ENCODE results near the gene SKP1.
"Not testable (repeated sequence)": the region's sequence is repeated elsewhere in the genome, so short reads cannot be mapped to it uniquely, and the experiment has no call there.

SKP1 gene

DNA sequence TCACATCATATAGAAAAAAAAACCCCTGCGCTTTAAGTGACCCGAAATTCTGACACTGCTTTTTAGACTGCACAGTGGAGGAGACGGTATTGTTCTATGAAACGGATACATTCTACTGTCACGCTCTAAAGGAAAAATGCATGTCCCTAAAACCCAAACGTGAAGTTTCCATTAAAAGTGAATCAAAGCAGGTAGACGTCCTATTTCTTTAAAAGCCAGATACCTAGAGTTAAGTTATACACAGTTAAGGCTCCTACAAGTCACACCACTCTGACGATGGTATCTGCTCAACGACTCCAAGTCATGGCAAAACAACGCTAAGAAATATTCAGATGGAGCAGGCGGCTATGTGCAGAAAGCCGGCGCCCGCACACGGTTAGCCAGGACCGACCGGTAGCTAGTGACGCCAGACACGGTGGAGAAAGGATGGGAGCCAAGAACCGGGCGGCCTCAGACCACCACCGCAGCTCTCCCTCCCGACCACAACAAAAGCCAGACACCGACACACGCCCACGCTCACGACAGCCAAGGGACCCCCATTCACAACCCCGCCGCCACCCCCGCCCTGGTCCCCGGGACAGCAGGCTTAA lies 734 bp downstream of the SKP1 start:
- DNase-seq: no peak

- peak; percentile 62 for DNase-seq
Observed at GRCh38 chr5:134174841-134175839, 1.6 kb downstream of the SKP1 start.

DNA sequence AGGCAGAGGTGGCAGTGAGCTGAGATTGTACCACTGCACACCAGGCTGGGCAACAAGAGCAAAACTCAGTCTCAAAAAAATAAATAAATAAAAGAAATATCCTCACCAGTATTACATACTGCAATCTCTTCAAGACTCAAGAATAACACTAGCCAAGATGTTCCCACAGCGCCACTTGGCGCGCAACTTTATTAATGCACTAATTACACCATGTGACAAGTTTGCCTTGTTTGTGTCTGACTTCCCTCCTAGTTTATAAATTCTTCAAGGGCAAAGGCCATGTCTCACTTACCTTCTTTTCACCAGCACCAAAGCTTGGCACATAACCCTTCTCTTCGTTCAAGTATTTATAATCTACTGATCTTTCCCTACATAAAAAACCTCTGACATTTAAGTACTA lies 4.8 kb downstream of the SKP1 start:
- no peak for DNase-seq

- DNase-seq: no peak
Observed at GRCh38 chr5:134162592-134162991, 14.2 kb downstream of the SKP1 start.

GRCh38 chr5:134161513-134162395 lies 15.0 kb downstream of the SKP1 start:
- DNase-seq: no peak

- DNase-seq: no peak
Observed at GRCh38 chr5:134153657-134154056, 23.1 kb downstream of the SKP1 start.

- DNase-seq: no peak
Observed at GRCh38 chr5:134153241-134153640, 23.5 kb downstream of the SKP1 start.

GRCh38 chr5:134152173-134152832 lies 24.4 kb downstream of the SKP1 start:
- DNase-seq: not testable (repeated sequence)

GRCh38 chr5:134151723-134152122 lies 25.0 kb downstream of the SKP1 start:
- no peak for DNase-seq

GRCh38 chr5:134149571-134150303 lies 27.0 kb downstream of the SKP1 start:
- no peak for DNase-seq

GRCh38 chr5:134148986-134149539 lies 27.7 kb downstream of the SKP1 start:
- no peak for DNase-seq

- DNase-seq: no peak
Observed at GRCh38 chr5:134148316-134148715, 28.4 kb downstream of the SKP1 start.

DNA sequence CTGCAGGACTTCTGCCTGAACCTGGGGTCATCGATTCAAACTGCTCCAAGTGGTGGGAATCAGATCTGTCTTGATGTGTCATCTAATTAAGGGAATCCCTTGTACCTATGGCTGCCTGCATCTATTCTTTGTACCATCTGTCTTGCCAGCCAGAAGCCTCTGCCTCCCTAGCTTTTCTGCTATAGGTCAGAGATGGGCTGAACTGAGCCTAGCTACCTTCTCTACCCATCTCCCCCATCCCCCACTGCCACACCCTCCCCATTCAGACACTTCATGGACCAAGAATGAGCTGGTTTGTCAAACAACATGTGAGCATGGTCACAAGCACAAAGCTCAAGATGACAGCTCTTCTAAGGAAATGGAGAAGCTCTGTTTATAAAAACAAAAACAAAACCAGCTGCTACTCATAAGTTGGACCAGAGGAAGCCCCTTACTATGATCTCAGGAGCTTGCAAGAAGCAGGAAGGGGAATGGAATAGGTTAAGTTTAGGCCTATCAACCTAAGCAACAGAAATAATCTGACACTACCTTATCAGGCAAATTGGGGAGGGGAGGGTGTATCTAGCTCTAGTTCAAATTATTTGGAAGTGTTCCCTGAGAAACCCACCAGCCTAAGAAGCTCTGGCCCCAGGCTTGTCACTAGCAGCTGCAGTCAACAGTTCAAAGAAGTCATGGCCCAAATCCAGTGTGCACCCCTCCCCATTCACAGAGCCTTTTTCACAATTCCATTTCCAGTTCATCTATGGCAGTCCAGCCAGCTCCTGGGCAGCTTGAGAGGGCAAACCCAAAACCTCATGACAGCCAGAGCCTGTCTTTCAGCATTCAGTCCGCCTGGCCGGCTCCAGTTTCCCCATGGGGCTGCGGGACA lies 29.9 kb downstream of the SKP1 start:
- no peak for DNase-seq

DNA sequence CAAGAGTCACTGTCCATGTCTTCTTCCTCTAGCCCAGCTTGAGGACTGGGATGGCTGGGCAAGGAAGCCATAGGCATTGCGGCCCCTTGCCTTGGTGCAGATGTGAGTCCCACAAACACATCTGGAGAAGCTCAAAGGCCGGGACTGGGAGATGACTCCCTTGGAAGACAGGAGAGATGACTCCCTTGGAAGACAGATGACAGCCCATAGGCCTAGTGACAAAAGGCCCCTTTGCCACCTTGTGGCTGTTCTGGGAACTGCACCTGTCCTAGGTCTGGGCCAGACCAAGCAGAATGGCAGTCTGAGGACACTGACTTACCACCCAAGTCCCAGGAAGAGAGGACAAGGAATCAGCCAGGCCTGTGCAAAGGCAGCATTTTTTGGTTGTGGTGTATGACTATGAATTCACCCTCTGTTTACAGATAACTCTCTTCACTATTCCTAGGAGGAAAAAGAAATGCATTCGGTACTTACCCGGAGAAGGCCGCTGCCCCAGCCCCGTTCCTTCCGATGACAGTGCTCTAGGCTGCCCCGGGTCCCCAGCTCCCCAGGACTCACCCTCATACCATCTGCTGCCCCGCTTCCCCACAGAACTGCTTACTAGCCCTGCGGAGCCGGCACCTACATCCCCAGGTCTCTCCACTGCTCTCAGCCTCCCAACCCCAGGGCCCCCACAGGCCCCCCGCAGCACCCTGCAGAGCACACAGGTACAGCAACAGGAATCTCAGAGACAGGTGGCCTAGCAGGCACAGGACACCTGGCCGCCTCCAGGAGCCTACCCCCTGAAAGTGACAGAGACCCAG lies 30.8 kb downstream of the SKP1 start:
- no peak for DNase-seq

DNA sequence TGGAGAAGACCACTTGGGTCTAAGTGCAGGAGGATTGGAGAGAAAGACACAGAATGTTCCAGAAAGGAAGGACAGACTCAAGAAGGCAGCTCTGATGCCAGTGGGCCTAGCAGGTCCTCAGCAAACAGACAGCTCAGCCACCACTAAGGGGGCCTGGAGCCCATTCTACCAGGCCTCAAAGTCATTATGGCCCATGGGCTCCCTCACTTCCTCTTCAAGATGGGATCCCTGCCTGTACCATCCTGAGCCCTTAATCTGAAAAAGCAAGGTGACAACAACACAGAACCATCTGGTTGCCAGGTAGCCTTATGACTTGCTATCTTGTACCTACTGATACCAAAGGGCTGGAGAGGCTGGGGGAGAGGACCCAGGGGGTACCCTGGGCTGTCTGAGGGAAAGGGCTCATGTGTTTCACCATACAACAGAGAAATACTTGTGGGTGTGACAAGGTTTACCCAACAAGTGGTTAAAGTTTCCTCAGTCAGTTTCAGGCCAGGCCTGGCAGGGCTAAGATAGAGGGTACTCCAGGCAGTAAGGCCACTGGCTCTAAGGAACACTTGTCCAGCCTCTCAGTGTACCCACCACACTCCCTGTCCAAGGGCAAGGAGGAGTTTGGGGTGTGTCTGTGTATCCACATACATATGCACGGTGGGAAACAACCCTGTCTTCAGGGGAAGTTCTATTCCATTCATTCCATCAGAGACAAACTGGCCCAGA lies 31.6 kb downstream of the SKP1 start:
- no peak for DNase-seq

DNA sequence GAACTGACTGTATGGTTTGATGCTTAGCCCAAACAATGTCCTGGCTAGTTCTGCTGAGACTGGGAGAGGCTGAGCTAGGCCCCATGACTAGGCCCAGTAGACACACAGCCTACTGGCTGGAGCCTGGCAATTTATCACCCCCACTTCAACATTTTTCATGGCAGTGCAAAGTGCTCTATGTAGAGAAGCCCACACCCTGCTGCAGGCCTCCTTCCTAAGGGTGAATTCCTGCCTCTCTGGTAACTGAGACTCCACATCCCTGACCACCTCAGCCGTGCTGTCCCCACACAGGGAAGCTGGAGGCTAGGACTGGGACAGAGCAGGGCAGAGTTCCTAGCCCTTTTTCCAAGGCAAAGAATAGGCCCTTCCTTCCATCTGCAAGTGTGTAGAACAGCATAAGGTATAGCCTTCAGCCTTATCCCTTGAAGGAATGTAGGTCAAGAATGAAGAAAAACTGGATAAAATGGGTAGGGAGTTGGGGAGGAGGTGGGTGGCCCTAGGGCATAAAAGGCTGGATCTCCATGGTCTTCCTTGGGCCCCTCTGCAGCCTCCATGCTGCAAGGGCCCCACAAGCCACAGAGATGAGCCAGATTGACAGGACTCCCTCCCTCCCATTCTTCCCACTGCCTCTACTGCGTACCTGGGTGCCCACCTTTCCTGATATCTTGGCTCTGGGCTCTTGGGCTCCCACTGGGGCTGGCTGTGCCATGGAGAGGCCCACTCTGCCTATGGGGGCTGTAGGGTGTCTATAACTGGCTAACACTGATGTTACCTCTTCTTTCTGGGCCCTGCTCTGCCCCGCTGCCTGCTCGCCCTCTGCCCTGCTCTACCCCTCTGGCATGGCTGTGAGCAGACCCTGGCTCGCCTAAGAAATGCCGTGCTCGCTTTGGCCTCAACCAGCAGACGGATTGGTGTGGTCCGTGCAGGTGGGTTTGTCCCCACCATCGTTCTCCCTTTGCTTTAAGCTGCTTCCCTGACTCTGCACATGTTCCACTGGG lies 32.5 kb downstream of the SKP1 start:
- DNase-seq: no peak

- no peak for DNase-seq
Observed at GRCh38 chr5:134143431-134143830, 33.3 kb downstream of the SKP1 start.

GRCh38 chr5:134142806-134143205 lies 33.9 kb downstream of the SKP1 start:
- no peak for DNase-seq
